A673 (cell line): Measurements from ENCODE around the gene BOD1L1. TPM values are rescaled to one million over a fixed set of nuclear protein-coding genes. Genes with fewer than 3 reads are reported as not detected.

ENCODE experiments used
- BruUV-seq: library from RNA; stranded (reverse); fragments of 400-500 nt; replicated peaks from 2 replicates; lab custom pipeline; 2021; lab: Mats Ljungman, UMichigan
- CTCF ChIA-PET: fragments of 300-600 bp; sonication (Branson Sonifier 250); formaldehyde crosslinking; loops from one replicate; lab custom pipeline; 2022; ENCODE audit warnings: antibody characterized with exemption; lab: Charles Lee
- POLR2A ChIA-PET: fragments of 300-600 bp; sonication (Branson Sonifier 250); formaldehyde crosslinking; loops from one replicate; lab custom pipeline; 2022; ENCODE audit warnings: antibody characterized with exemption; ENCODE audit not compliant: low non-redundant PET; lab: Charles Lee
- DNase-seq: peaks from one replicate; pipeline ENCODE4 v3.0.0-alpha.2; 2015; ENCODE audit warnings: low spot score
- H3K27ac ChIP-seq: fragments of 200-600 bp; sonication (generic); 2 replicates; pipeline ENCODE4 v1.5.1; 2016; ENCODE audit warnings: mixed run types, low read depth, mild to moderate bottlenecking, mixed read lengths, antibody characterized with exemption, low read length; ENCODE audit not compliant: poor library complexity, severe bottlenecking
- H3K27me3 ChIP-seq: fragments of 200-600 bp; sonication (generic); replicated peaks from 2 replicates; pipeline ENCODE4 v1.6.1; 2017; ENCODE audit warnings: mixed run types, low read depth, mild to moderate bottlenecking, mixed read lengths, antibody characterized with exemption, low read length; ENCODE audit not compliant: insufficient read depth, poor library complexity
- H3K36me3 ChIP-seq: fragments of 200-600 bp; sonication (generic); 2 replicates; pipeline ENCODE4 v1.6.1; 2016; ENCODE audit warnings: mixed run types, mild to moderate bottlenecking, mixed read lengths, antibody characterized with exemption, low read length; ENCODE audit not compliant: insufficient read depth, poor library complexity, severe bottlenecking
- H3K4me1 ChIP-seq: fragments of 200-600 bp; sonication (generic); 2 replicates; pipeline ENCODE4 v1.6.1; 2017; ENCODE audit warnings: mixed run types, mild to moderate bottlenecking, mixed read lengths, antibody characterized with exemption, low read length; ENCODE audit not compliant: insufficient read depth, poor library complexity, severe bottlenecking
- H3K4me3 ChIP-seq: fragments of 200-600 bp; sonication (generic); 2 replicates; pipeline ENCODE4 v1.5.1; 2016; ENCODE audit warnings: low read depth, mixed run types, mild to moderate bottlenecking, mixed read lengths, low read length; ENCODE audit not compliant: poor library complexity, severe bottlenecking
- H3K9me3 ChIP-seq: fragments of 200-600 bp; sonication (generic); 2 replicates; pipeline ENCODE4 v1.6.1; 2016; ENCODE audit warnings: mixed run types, low read depth, mild to moderate bottlenecking, mixed read lengths, antibody characterized with exemption, low read length; ENCODE audit not compliant: poor library complexity, severe bottlenecking
- EZH2 ChIP-seq: fragments of 200-600 bp; sonication (generic); IDR thresholded peaks from 2 replicates; pipeline ENCODE4 v1.6.1; 2017; ENCODE audit warnings: borderline replicate concordance, low read depth, mild to moderate bottlenecking, mixed read lengths, antibody characterized with exemption, low read length; ENCODE audit not compliant: poor library complexity, severe bottlenecking
- intact Hi-C: fragments of 100-400 bp; cut with micrococcal nuclease; formaldehyde crosslinking; loops from one replicate; pipeline ENCODE4 v1.10.0; 2022; ENCODE audit not compliant: unreplicated experiment
- total RNA-seq: library from RNA; stranded (reverse); gene quantifications from 2 replicates; pipeline ENCODE4 v1.2.3, GENCODE V29; 2021
- TF ChIP-seq, protein P1 (sequence below): fragments of 300-800, 200-600 bp; sonication (generic); conservative IDR thresholded peaks from 2 replicates; pipeline ENCODE4 v1.5.1; 2017; ENCODE audit warnings: low read depth, mild to moderate bottlenecking, antibody characterized with exemption, low read length, moderate library complexity, mixed read lengths

The BOD1L1 gene
- total RNA-seq, 1 experiment from 2014 or later: 44.8 TPM

DNA sequence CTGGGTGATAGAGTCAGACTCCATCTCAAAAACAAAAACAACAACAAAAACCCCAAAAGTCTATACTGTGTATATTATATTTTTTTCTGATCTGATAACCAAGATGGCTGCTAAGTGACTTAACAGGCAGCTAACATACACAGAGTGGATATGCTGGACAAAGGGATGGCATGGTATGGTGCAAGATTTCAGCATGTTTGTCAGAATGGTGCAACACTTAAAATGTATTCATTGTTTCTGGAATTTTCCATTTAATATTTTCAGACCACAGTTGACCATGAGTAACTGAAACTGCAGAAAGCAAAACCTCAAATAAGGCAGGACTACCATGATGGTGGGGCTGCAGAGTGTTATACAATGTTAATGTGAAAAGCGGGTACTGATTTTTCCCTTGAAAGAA is 6.1 kb upstream of the BOD1L1 start:
- CTCF ChIA-PET: no interaction called here

DNA sequence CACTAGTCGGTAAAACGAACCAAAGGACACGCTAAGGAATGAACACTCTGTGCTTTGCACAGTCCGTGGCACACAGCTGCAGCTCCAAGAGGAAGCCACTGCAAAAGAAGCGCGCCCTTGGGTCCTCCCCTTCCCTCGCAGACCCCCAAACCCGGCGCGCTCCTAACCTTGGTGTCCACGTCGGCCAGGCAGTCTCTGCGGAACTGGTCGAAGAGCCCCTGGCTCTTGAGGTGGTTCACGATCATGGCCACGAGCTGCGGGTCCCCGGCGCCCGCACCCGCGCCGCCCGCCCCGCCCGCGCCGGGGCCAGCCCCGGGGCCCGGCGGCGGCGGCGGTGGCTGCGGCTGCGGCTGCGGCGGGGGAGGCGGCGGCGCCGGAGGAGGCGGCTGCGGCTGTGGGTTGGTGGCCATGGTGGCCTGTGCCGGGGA is 333 bp downstream of the BOD1L1 start:
- intact Hi-C loops: no loop called here
- ChIA-PET CTCF (no interaction called here), POLR2A (no interaction called here)
- no peaks in the 10 kb centered on the region for H3K36me3 ChIP-seq
- BruUV-seq: no TSS peak
- peaks cover 5% of the 10 kb centered on the region for H3K4me1 ChIP-seq
- H3K9me3 ChIP-seq: no peaks in the 10 kb centered on the region
- peak; percentile 35 for DNase-seq
- H3K27me3 ChIP-seq: no peaks in the 10 kb centered on the region
- H3K27ac ChIP-seq: peak overlapping the region; percentile 91
- H3K4me3 ChIP-seq: peak overlapping the region; percentile 68
- no peak for TF ChIP-seq EZH2
- TF ChIP-seq, protein P1, sequence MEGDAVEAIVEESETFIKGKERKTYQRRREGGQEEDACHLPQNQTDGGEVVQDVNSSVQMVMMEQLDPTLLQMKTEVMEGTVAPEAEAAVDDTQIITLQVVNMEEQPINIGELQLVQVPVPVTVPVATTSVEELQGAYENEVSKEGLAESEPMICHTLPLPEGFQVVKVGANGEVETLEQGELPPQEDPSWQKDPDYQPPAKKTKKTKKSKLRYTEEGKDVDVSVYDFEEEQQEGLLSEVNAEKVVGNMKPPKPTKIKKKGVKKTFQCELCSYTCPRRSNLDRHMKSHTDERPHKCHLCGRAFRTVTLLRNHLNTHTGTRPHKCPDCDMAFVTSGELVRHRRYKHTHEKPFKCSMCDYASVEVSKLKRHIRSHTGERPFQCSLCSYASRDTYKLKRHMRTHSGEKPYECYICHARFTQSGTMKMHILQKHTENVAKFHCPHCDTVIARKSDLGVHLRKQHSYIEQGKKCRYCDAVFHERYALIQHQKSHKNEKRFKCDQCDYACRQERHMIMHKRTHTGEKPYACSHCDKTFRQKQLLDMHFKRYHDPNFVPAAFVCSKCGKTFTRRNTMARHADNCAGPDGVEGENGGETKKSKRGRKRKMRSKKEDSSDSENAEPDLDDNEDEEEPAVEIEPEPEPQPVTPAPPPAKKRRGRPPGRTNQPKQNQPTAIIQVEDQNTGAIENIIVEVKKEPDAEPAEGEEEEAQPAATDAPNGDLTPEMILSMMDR: no peak

More for the DNA sequence above, 6.1 kb upstream of the BOD1L1 start:
- no peak for DNase-seq
- POLR2A ChIA-PET: interaction anchor here (0.5 kb wide), 1 partner anchor 477 kb away, joined by 3 read pairs; no protein-coding TSS in a partner anchor
- intact Hi-C loops: no loop called here
- BruUV-seq: no TSS peak
- Histone ChIP-seq H3K9me3 (no peaks in the 10 kb centered on the region), H3K4me3 (no peak overlapping the region), H3K27me3 (no peaks in the 10 kb centered on the region), H3K27ac (no peak overlapping the region), H3K36me3 (no peaks in the 10 kb centered on the region), H3K4me1 (no peaks in the 10 kb centered on the region)
- TF ChIP-seq, protein P1: no peak

DNA sequence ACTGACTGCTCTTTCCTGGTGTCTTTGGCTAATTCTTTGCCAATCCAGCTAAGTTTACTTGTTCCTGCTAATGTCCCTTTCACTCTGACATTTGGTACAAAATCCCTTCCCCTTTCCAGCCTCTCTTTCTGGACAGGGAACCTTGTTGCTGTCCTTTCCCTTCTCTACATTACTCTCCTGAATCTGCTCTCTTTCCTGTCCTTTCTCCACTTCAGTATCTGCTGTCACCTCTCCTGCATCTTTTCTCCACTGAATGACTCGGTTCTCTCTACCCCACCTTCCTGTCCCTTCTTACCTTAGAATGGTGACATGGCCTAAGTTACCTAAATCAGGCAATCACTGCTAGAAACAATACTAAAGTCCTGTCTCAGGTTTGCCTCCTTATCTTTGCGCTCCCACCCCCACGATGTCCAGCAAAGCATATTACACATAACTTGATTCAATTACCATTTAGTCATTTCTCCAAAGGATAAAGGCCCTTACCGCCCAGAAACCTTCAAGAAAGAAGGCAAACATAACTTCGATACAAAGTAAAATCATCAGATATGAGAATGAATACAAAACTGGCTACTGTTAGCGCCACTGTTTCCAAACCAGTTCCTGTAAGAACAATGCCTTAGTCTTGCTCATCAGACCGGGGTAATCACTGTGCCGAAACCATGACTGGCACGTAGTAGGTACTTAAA is 890 bp downstream of the BOD1L1 start:
- Histone ChIP-seq H3K4me3 (peak overlapping the region; percentile 68), H3K36me3 (no peaks in the 10 kb centered on the region), H3K9me3 (no peaks in the 10 kb centered on the region), H3K27ac (peak overlapping the region; percentile 81), H3K27me3 (no peaks in the 10 kb centered on the region), H3K4me1 (peaks cover 5% of the 10 kb centered on the region)
- no peak for DNase-seq
- TSS peak; percentile 66 for BruUV-seq
- ChIA-PET CTCF (no interaction called here), POLR2A (no interaction called here)
- TF ChIP-seq, protein P1: no peak
- TF ChIP-seq EZH2: no peak
- intact Hi-C loops: no loop called here
